H9 (cell line): ENCODE measurements around the gene TECTB. TPM values are rescaled to one million over a fixed set of nuclear protein-coding genes. Genes with fewer than 3 reads are reported as not detected.

Experiments used
- DNase-seq: peaks from one replicate; pipeline ENCODE4 v3.0.0-alpha.2; 2017
- H2AFZ ChIP-seq: one replicate; pipeline ENCODE4 v1.6.1; 2013; ENCODE audit warnings: mild to moderate bottlenecking, low read length, control low read depth, moderate library complexity
- H2AK5ac ChIP-seq: 2 replicates; pipeline ENCODE4 v1.6.1; 2013; ENCODE audit warnings: low read length, control low read depth, mixed read lengths; ENCODE audit not compliant: insufficient read length
- H2BK120ac ChIP-seq: one replicate; pipeline ENCODE4 v1.6.1; 2013; ENCODE audit warnings: low read depth, mild to moderate bottlenecking, low read length, control low read depth, inconsistent platforms; ENCODE audit not compliant: poor library complexity, severe bottlenecking
- H2BK12ac ChIP-seq: 2 replicates; pipeline ENCODE4 v1.6.1; 2013; ENCODE audit warnings: low read length, control low read depth, mixed read lengths, low read depth; ENCODE audit not compliant: insufficient read length
- H2BK15ac ChIP-seq: 2 replicates; pipeline ENCODE4 v1.6.1; 2013; ENCODE audit warnings: low read depth, low read length, control low read depth
- H2BK20ac ChIP-seq: one replicate; pipeline ENCODE4 v1.6.1; 2013; ENCODE audit warnings: low read depth, mild to moderate bottlenecking, low read length, control low read depth, inconsistent platforms; ENCODE audit not compliant: poor library complexity, severe bottlenecking
- H2BK5ac ChIP-seq: 2 replicates; pipeline ENCODE4 v1.6.1; 2013; ENCODE audit warnings: low read length, control low read depth, mixed read lengths; ENCODE audit not compliant: insufficient read length
- H3K14ac ChIP-seq: 2 replicates; pipeline ENCODE4 v1.6.1; 2013; ENCODE audit warnings: low read length, control low read depth; ENCODE audit not compliant: insufficient read depth
- H3K18ac ChIP-seq: 2 replicates; pipeline ENCODE4 v1.6.1; 2013; ENCODE audit warnings: low read depth, mild to moderate bottlenecking, mixed read lengths, low read length, control low read depth; ENCODE audit not compliant: insufficient read length
- H3K23ac ChIP-seq: 2 replicates; pipeline ENCODE4 v1.6.1; 2013; ENCODE audit warnings: low read length, control low read depth, mixed read lengths, low read depth; ENCODE audit not compliant: insufficient read length
- H3K23me2 ChIP-seq: 2 replicates; pipeline ENCODE4 v1.6.1; 2013; ENCODE audit warnings: low read depth, mild to moderate bottlenecking, mixed read lengths, low read length, control low read depth; ENCODE audit not compliant: insufficient read length, poor library complexity, severe bottlenecking
- H3K27ac ChIP-seq: 2 replicates; pipeline ENCODE4 v1.5.1; 2013; ENCODE audit warnings: low read length, control low read depth, mixed read lengths, low read depth; ENCODE audit not compliant: insufficient read length
- H3K27me3 ChIP-seq: 2 replicates; pipeline ENCODE4 v1.6.1; 2013; ENCODE audit warnings: low read length, control low read depth, inconsistent platforms; ENCODE audit not compliant: insufficient read depth
- H3K4ac ChIP-seq: 2 replicates; pipeline ENCODE4 v1.6.1; 2013; ENCODE audit warnings: low read depth, mild to moderate bottlenecking, control low read depth, inconsistent platforms, low read length, moderate library complexity
- H3K4me1 ChIP-seq: 2 replicates; pipeline ENCODE4 v1.6.1; 2013; ENCODE audit warnings: low read length, control low read depth, inconsistent platforms; ENCODE audit not compliant: insufficient read depth
- H3K4me2 ChIP-seq: 2 replicates; pipeline ENCODE4 v1.6.1; 2013; ENCODE audit warnings: low read length, control low read depth, mixed read lengths; ENCODE audit not compliant: insufficient read length, insufficient read depth
- H3K56ac ChIP-seq: 2 replicates; pipeline ENCODE4 v1.6.1; 2013; ENCODE audit warnings: low read depth, mild to moderate bottlenecking, mixed read lengths, low read length, control low read depth; ENCODE audit not compliant: insufficient read length
- H3K79me1 ChIP-seq: 2 replicates; pipeline ENCODE4 v1.6.1; 2013; ENCODE audit warnings: low read depth, mild to moderate bottlenecking, moderate library complexity, low read length, control low read depth, inconsistent platforms; ENCODE audit not compliant: insufficient read depth, poor library complexity, severe bottlenecking
- H3K79me2 ChIP-seq: 2 replicates; pipeline ENCODE4 v1.6.1; 2013; ENCODE audit warnings: low read length, control low read depth, inconsistent platforms; ENCODE audit not compliant: insufficient read depth
- H3K9ac ChIP-seq: 2 replicates; pipeline ENCODE4 v1.6.1; 2013; ENCODE audit warnings: low read length, control low read depth, mixed read lengths; ENCODE audit not compliant: insufficient read length; ENCODE audit errors: extremely low read depth
- H3K9me3 ChIP-seq: one replicate; pipeline ENCODE4 v1.6.1; 2013; ENCODE audit warnings: low read depth, low read length, inconsistent platforms; ENCODE audit not compliant: control insufficient read depth
- H3T11ph ChIP-seq: one replicate; pipeline ENCODE4 v1.6.1; 2013; ENCODE audit warnings: mild to moderate bottlenecking, low read length, control low read depth, inconsistent platforms
- H4K20me1 ChIP-seq: one replicate; pipeline ENCODE4 v1.6.1; 2013; ENCODE audit not compliant: control insufficient read depth, insufficient read length, insufficient read depth
- H4K5ac ChIP-seq: 2 replicates; pipeline ENCODE4 v1.6.1; 2013; ENCODE audit warnings: low read depth, mild to moderate bottlenecking, mixed read lengths, low read length, control low read depth; ENCODE audit not compliant: insufficient read length
- H4K8ac ChIP-seq: replicated peaks from 2 replicates; pipeline ENCODE4 v1.6.1; 2013; ENCODE audit warnings: low read length, control low read depth, mixed read lengths, low read depth; ENCODE audit not compliant: insufficient read length
- H4K91ac ChIP-seq: 2 replicates; pipeline ENCODE4 v1.6.1; 2013; ENCODE audit warnings: low read depth, mild to moderate bottlenecking, moderate library complexity, mixed read lengths, low read length, control low read depth; ENCODE audit not compliant: insufficient read length
- H3K27ac Mint-ChIP-seq, 3 experiments: 2 replicates in 2 of 3; 3 replicates in 1 of 3; pipeline ENCODE4 v1.8.0; 2020 to 2021; ENCODE audit warnings: mixed read lengths in 3 of 3, mild to moderate bottlenecking in 1 of 3, moderate library complexity in 1 of 3
- H3K27me3 Mint-ChIP-seq: 2 replicates; pipeline ENCODE4 v1.8.0; 2021; ENCODE audit warnings: low read depth, mild to moderate bottlenecking, moderate library complexity, mixed read lengths
- H3K36me3 Mint-ChIP-seq, 3 experiments: 2 replicates in 2 of 3; 3 replicates in 1 of 3; pipeline ENCODE4 v1.8.0; 2020 to 2021; ENCODE audit warnings: low read depth in 3 of 3, mixed read lengths in 3 of 3; ENCODE audit not compliant: insufficient read depth in 1 of 3
- H3K4me1 Mint-ChIP-seq, 2 experiments: 2 replicates each; pipeline ENCODE4 v1.8.0; 2020; ENCODE audit warnings: mixed read lengths in 2 of 2
- H3K4me3 Mint-ChIP-seq, 2 experiments: 2 replicates in 1 of 2; 3 replicates in 1 of 2; pipeline ENCODE4 v1.8.0; 2020 to 2021; ENCODE audit warnings: mild to moderate bottlenecking in 2 of 2, mixed read lengths in 2 of 2, moderate library complexity in 1 of 2
- H3K9me3 Mint-ChIP-seq, 2 experiments: 2 replicates in 1 of 2; 3 replicates in 1 of 2; pipeline ENCODE4 v1.8.0; 2020; ENCODE audit warnings: mild to moderate bottlenecking in 2 of 2, mixed read lengths in 2 of 2, moderate library complexity in 1 of 2
- total RNA-seq: library from RNA; stranded (reverse); gene quantifications from 2 replicates; pipeline ENCODE4 v1.2.1, GENCODE V29; 2021
- TF ChIP-seq, protein P1 (sequence below): fragments of 200-600 bp; sonication (generic); conservative IDR thresholded peaks from 3 replicates; pipeline ENCODE4 v1.8.0; 2021; ENCODE audit warnings: antibody characterized with exemption, mild to moderate bottlenecking

TECTB gene
- total RNA-seq, 1 experiment from 2014 or later: not detected

DNA sequence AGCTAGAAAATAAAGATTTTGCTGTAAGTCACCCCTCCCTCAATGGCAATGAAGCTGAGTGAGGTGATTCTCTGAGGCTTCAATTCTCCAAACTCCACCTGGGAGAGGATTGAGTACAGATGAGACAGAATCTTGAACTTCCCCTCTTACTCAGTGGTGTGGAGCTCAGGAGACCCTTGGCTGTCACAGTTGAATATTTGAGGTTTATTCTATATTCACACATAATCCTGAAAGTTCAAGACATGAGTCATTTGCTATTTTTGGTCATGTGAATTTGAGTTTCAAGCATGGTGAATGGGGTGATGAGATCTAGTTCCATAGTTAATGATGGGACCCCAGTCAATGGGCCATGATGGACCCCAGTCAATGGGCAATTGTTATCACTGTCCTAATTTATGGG lies 13.9 kb upstream of the TECTB start:
- Histone ChIP-seq H3K27me3 (no peaks in the 10 kb centered on the region), H2BK12ac (no peak overlapping the region), H2BK20ac (no peak overlapping the region), H2BK15ac (no peak overlapping the region), H2BK5ac (no peak overlapping the region), H3K14ac (no peak overlapping the region), H3K4me1 (no peaks in the 10 kb centered on the region), H4K20me1 (no peaks in the 10 kb centered on the region), H3K56ac (no peak overlapping the region), H3K18ac (no peak overlapping the region), H3K4ac (no peak overlapping the region), H3K9ac (no peak overlapping the region), H3K9me3 (no peaks in the 10 kb centered on the region), H4K5ac (no peak overlapping the region), H2AK5ac (no peak overlapping the region), H2AFZ (no peak overlapping the region), H4K91ac (no peak overlapping the region), H2BK120ac (no peak overlapping the region), H3T11ph (no peak overlapping the region), H3K27ac (no peak overlapping the region), H3K79me1 (no peaks in the 10 kb centered on the region), H3K23me2 (no peaks in the 10 kb centered on the region), H3K4me2 (no peak overlapping the region), H4K8ac (no peak overlapping the region), H3K23ac (no peak overlapping the region), H3K79me2 (no peaks in the 10 kb centered on the region)
- H3K4me1 Mint-ChIP-seq: no peaks in the 10 kb centered on the region
- no peak overlapping the region for H3K4me3 Mint-ChIP-seq
- H3K36me3 Mint-ChIP-seq: no peaks in the 10 kb centered on the region
- H3K27ac Mint-ChIP-seq: no peak overlapping the region
- peaks cover 3% of the 10 kb centered on the region; the same call in 1 of the 2 replicates for H3K27me3 Mint-ChIP-seq
- DNase-seq: no peak
- TF ChIP-seq, protein P1, sequence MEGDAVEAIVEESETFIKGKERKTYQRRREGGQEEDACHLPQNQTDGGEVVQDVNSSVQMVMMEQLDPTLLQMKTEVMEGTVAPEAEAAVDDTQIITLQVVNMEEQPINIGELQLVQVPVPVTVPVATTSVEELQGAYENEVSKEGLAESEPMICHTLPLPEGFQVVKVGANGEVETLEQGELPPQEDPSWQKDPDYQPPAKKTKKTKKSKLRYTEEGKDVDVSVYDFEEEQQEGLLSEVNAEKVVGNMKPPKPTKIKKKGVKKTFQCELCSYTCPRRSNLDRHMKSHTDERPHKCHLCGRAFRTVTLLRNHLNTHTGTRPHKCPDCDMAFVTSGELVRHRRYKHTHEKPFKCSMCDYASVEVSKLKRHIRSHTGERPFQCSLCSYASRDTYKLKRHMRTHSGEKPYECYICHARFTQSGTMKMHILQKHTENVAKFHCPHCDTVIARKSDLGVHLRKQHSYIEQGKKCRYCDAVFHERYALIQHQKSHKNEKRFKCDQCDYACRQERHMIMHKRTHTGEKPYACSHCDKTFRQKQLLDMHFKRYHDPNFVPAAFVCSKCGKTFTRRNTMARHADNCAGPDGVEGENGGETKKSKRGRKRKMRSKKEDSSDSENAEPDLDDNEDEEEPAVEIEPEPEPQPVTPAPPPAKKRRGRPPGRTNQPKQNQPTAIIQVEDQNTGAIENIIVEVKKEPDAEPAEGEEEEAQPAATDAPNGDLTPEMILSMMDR: no peak
- peaks cover 0 to 2% of the 10 kb centered on the region in 2 experiments; a peak in 2 of 5 replicates for H3K9me3 Mint-ChIP-seq
